Measurements from ENCODE around the gene ALB. TPM values are rescaled to one million over a fixed set of nuclear protein-coding genes. Genes with fewer than 3 reads are reported as not detected.

The ALB gene
- total RNA-seq, 1 donor from 2014 or later: not detected

DNA sequence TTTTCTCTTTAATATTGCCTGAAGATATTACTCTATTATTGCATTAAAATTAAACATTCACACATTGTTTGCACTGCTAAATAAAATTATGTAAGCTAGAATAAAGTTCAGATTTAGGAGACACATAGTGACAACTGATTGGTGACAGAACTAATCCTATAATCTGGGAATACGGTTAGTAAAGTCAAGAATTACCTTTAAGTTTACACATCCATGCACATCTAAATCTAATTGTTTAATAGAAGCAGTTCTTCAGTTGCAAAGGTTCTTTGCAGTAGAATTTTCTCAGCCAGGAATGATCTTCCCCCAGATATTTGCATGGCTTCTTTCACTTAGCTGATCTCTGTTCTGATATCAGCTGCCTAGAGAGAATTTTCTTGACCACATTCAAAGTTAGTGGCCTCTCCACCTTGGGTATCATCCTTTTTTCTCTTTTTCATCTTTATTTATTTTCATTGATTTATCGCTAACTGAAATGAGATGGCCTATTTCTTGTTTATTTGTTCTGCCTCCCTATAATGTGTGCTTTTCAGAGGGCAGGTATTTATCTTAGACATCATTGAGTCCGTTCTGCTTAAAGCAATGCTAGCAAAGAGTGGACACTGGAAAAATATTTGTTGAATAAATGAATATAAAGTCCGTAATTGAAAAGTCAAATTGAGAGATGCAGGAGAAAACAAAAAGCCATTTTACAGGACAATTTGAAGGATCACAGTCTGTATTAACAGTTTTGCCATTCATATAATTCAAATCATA is 44.5 kb downstream of the ALB start:
- H3K27me3 Mint-ChIP-seq: peaks cover 25% of the 10 kb centered on the region
- ChIA-PET CTCF (no interaction called here), POLR2A (no interaction called here)
- H3K4me3 Mint-ChIP-seq: no peak overlapping the region
- intact Hi-C loops (cut with micrococcal nuclease): loop anchor here (10.0 kb wide), 1 partner anchor 1154 kb away; no protein-coding TSS in a partner anchor
- ATAC-seq (ENCODE audit: low read depth) (no peak), DNase-seq (no peak)
- H3K9me3 Mint-ChIP-seq: no peaks in the 10 kb centered on the region
- no peak for TF ChIP-seq CTCF (IDR thresholded peaks at IDR 0.05)
- no peaks in the 10 kb centered on the region for H3K36me3 Mint-ChIP-seq (ENCODE audit: low read depth)
- no peak overlapping the region for H3K27ac Mint-ChIP-seq
- no peaks in the 10 kb centered on the region for H3K4me1 Mint-ChIP-seq

GRCh38 chr4:73450398-73451004 is 46.4 kb downstream of the ALB start:
- ChIA-PET CTCF (no interaction called here), POLR2A (no interaction called here)
- no peak for TF ChIP-seq CTCF (IDR thresholded peaks at IDR 0.05)
- no peak overlapping the region for H3K27ac Mint-ChIP-seq
- no peaks in the 10 kb centered on the region for H3K36me3 Mint-ChIP-seq (ENCODE audit: low read depth)
- DNase-seq (no peak), ATAC-seq (ENCODE audit: low read depth) (no peak)
- no peak overlapping the region for H3K4me3 Mint-ChIP-seq
- no peaks in the 10 kb centered on the region for H3K9me3 Mint-ChIP-seq
- H3K27me3 Mint-ChIP-seq: peaks cover 24% of the 10 kb centered on the region
- no peaks in the 10 kb centered on the region for H3K4me1 Mint-ChIP-seq
- intact Hi-C loops (cut with micrococcal nuclease): no loop called here

DNA sequence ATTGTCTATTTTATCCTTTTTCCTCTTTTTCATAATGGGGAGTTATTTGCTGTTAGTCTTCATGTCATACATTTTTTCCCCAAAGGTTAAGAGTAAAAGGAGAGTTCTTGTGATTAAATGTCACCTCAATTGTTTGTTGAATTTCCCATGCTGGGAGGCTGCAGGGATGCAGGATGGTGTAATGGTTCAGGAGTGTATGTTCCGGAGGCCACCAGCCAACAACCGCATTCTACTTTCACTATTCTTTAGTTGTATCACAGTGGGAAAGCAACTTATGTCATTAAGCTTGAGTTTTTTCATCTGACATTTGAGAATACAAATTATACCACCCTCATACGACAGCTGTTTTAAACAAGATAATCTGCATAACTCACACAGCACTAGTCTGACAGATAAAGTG is 47.3 kb downstream of the ALB start:
- no peaks in the 10 kb centered on the region for H3K9me3 Mint-ChIP-seq
- DNase-seq (no peak), ATAC-seq (ENCODE audit: low read depth) (no peak)
- H3K36me3 Mint-ChIP-seq (ENCODE audit: low read depth): no peaks in the 10 kb centered on the region
- H3K4me3 Mint-ChIP-seq: no peak overlapping the region
- ChIA-PET POLR2A (no interaction called here), CTCF (no interaction called here)
- H3K27ac Mint-ChIP-seq: no peak overlapping the region
- TF ChIP-seq CTCF (IDR thresholded peaks at IDR 0.05): no peak
- intact Hi-C loops (cut with micrococcal nuclease): no loop called here
- H3K4me1 Mint-ChIP-seq: no peaks in the 10 kb centered on the region
- peaks cover 25% of the 10 kb centered on the region for H3K27me3 Mint-ChIP-seq

DNA sequence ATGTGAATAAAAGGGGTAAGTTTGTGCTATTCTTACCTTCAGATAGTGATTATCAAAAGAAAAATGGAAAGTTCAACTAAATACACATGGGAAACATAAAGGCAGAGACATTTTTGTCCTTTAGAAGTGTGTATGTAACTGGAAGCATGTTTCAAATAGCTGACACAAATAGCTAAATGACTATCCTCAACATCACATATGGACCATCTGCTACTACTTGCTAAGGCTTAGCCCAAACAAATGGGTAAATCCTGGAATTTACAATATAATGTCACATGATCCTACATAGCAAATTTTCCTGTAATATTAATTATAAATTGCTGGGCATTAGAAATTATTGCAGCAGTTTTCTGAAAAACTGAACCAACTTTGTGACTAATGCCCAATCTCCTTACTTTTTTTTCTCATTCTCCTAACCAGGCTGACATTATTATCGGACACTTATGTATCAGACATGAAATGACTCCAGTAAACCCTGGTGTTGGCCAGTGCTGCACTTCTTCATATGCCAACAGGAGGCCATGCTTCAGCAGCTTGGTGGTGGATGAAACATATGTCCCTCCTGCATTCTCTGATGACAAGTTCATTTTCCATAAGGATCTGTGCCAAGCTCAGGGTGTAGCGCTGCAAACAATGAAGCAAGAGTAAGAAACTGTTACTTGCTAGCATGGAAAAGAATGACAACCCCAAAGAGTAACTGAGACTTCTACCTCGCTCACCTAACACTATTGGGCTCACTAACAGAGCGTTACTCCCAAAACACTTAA is 48.1 kb downstream of the ALB start:
- intact Hi-C loops (cut with micrococcal nuclease): no loop called here
- CTCF ChIA-PET: no interaction called here
- H3K36me3 Mint-ChIP-seq (ENCODE audit: low read depth): no peaks in the 10 kb centered on the region

More for the DNA sequence above, 48.1 kb downstream of the ALB start:
- POLR2A ChIA-PET: no interaction called here
- Mint-ChIP-seq H3K4me1 (no peaks in the 10 kb centered on the region), H3K4me3 (no peak overlapping the region), H3K9me3 (no peaks in the 10 kb centered on the region), H3K27ac (no peak overlapping the region), H3K27me3 (peaks cover 21% of the 10 kb centered on the region)
- no peak for TF ChIP-seq CTCF (IDR thresholded peaks at IDR 0.05)
- DNase-seq: no peak
- ATAC-seq (ENCODE audit: low read depth): no peak

Measured in activated B cell treated with CpG ODN at 0.5 μM for 24 hours (primary cell).